CMK (cell line): ENCODE data around the gene PTCRA.
"Not testable (repeated sequence)": the region's sequence is repeated elsewhere in the genome, so short reads cannot be mapped to it uniquely, and the experiment has no call there.

ENCODE experiments used
- DNase-seq: peaks from one replicate; pipeline ENCODE4 v3.0.0-alpha.2; 2010; ENCODE audit warnings: low read depth

Gene PTCRA

DNA sequence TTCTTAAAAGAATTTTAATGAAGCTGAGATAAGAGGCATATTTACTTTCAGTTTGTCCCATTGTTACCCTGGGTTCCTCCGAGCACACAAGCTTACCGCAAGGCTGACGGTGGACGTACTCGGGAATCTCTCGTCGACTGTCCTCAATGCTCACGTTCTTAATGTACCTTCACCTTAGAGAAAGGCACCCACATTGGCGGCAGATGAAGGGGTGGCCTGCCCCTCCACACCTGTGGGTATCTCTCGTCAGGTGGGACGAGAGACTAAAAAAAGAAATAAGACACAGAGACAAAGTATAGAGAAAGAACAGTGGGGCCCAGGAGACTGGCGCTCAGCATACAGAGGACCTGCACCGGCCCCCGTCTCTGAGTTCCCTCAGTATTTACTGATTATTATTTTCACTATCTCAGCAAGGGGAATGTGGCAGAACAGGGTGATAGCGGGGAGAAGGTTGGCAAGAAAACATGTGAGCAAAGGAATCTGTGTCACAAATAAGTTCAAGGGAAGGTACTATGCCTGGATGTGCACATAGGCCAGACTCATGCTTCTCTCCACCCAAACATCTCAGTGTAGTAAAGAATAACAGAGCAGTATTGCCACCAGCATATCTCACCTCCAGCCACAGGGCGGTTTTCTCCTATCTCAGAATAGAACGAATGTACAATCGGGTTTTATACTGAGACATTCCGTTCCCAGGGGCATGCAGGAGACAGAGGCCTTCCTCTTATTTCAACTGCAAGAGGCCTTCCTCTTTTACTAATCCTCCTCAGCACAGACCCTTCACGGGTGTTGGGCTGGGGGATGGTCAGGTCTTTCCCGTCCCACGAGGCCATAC, 13.2 kb upstream of the PTCRA start:
- not testable (repeated sequence) for DNase-seq

DNA sequence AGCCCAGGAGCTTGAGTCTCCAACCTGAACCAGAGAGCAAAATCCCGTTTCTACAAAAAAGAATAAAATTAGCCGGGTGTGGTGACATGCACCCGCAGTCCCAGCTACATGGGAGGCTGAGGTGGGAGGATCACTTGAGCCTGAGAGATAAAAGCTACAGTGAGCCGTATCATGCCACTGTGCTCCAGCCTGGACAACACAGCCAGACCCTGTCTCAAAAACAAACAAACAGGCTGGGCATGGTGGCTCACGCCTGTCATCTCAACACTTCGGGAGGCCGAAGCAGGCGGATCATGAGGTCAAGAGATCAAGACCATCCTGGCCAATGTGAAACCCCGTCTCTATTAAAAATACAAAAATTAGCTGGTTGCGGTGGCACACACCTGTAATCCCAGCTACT, 11.4 kb upstream of the PTCRA start:
- no peak for DNase-seq

DNA sequence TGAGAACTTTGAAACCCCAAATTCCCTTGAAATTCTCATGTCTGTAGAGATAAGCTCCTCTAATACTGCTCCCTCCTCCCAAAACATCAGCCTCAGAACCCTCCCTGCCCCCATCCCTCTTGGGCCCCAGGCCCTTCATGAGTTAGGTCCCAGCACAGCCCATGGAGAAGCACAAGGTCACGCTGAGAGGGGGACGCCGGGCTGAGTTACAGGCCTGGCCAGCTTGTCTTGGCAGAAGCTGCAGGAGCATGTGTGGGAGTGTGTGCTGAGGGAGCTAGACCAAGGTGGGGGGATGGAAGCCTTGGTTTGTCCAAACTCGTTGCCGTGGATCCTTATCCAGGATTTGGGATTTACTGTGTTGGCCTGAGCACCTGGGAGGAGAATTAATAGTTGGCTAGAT, 8.5 kb upstream of the PTCRA start:
- DNase-seq, result no peak

DNA sequence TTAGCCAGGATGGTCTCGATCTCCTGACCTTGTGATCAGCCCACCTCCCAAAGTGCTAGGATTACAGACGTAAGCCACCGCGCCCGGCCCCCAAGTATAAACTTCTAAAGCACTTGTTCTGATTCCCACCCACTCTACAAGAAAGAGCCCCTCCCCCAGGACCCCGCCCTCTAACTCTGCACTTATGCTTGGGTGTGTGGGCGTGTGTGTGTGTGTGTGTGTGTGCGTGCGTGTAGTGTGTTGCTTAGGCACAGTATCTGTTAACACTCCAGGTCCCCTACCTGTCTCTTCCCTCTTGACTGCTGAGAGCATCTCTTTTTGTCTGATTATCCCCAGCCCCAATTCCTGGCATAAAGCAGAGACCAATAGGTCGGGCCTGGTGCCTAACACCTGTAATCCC, 6.0 kb upstream of the PTCRA start:
- DNase-seq, result no peak

DNA sequence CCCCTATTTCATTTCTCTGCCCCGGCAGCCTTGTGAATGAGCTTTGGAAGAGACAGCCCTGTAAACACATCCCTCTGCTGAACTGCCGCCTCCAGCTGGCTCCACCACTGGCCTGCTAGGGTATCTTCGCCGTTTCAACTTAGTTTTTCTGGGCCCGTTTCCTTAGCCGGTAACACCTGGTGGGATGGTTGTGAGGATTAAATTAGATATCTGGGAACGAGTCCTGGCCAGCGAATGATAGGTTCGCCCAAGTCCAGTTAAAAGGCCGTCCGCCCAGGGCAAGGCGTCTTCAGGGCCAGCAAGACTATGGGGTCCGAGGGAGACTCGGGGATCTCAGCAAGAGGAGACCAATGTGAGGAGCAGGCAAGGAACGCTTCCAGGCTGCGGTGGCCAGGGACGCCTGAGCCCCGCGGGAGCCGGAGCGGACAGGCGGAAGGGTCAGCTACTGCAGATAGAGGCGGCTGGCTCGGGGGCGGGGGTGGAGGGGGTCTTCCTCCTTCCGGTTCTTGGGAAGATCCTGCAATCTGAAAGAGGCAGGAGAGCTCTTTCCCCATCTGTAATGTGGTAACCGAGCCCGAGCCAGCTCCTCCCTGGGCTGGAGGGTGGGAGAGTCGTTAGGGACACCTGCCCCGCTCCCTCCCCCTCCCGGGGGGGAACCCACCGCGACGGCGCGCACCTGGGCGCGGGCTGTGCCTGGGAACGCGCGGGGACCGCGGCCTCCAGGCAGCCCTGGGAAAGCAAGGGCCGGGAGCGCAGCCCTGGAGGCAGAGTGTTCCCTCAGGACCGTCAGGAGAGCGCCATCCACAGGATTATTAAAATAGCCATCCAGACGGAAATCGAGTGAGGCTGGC, 4.5 kb upstream of the PTCRA start:
- no peak for DNase-seq

DNA sequence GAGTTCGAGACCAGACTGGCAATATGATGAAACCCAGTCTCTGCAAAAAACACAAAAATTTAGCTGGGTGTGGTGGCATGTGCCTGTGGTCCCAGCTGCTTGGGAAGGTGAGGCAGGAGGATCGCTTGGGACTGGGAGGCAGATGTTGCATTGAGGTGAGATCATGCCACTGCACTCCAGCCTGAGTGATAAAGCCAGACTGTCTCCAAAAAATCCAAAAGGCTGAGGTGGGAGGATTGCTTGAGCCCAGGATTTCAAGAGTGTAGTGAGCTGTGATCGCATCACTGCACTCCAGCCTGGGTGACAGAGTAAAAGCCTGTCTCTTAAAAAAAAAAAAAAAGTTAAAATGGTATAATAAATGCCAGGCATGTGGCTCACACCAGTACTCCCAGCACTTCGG, 1.3 kb upstream of the PTCRA start:
- DNase-seq, result no peak

DNA sequence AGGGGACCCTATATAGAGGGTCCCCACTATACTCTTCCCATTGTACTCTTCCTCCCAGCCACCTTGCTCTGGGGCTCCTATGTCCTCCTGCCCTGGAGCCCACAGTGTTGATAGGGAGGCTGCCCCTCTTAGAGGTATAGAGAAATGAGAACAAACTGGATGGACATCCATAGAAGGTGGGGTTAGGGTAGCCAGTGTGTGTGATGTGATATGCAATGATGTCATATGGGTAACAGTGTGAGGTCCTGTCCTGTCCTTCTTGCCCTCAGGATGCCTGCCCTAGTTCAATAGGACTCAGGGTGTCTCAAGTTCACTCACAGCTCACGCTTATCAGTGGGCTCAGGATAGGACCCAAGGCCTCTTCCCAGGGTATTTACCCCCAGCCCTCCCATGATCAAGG, 435 bp downstream of the PTCRA start:
- no peak for DNase-seq

DNA sequence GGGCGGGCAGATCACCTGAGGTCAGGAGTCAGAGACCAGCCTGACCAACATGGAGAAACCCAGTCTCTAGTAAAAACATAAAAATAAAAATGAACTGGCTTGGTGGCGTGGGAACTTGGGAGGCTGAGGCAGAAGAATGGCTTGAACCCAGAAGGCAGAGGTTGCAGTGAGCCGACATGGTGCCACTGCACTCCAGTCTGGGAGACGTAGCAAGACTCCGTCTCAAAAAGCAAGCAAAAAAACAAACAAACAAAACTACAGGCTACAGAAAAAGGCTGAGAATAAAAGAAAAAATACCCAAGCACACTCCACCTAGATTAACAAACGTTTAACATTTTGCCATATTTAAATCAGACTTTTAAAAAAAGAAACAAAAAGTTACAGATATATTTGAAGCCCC, 5.9 kb downstream of the PTCRA start:
- no peak for DNase-seq

DNA sequence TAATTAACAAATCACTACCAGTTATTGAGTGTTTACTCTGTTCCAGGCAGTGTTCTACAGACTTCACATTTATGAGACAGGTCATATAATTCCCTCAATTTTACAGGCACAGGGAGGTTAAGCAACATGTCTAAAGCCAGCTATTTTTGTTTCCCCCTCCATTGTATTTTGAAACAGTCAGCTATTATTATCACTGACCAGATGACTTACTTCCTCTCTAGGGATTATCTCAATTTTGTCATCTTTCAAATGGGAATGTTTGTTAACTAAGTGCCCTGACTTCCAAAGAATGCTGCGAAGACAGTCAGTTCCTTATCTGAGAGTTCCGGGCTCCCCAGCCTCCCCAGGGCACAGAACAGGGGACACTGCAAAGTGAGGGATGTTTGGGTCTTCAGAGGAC, 7.8 kb downstream of the PTCRA start:
- DNase-seq, result no peak

DNA sequence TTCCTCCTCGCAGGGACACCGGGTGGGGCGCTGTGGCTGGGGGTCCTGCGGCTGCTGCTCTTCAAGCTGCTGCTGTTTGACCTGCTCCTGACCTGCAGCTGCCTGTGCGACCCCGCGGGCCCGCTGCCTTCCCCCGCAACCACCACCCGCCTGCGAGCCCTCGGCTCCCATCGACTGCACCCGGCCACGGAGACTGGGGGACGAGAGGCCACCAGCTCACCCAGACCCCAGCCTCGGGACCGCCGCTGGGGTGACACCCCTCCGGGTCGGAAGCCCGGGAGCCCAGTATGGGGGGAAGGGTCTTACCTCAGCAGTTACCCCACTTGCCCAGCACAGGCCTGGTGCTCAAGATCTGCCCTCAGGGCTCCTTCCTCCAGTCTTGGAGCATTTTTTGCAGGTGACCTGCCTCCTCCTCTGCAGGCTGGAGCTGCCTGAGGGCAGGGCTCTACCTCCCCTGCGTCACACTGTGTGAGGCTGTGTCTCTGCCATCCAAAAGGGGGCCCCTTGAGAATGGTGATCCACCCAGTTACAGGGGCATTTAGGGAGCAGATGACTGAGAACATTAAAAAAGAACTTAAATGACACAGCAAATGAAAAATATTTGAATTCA, 9.5 kb downstream of the PTCRA start:
- no peak for DNase-seq

DNA sequence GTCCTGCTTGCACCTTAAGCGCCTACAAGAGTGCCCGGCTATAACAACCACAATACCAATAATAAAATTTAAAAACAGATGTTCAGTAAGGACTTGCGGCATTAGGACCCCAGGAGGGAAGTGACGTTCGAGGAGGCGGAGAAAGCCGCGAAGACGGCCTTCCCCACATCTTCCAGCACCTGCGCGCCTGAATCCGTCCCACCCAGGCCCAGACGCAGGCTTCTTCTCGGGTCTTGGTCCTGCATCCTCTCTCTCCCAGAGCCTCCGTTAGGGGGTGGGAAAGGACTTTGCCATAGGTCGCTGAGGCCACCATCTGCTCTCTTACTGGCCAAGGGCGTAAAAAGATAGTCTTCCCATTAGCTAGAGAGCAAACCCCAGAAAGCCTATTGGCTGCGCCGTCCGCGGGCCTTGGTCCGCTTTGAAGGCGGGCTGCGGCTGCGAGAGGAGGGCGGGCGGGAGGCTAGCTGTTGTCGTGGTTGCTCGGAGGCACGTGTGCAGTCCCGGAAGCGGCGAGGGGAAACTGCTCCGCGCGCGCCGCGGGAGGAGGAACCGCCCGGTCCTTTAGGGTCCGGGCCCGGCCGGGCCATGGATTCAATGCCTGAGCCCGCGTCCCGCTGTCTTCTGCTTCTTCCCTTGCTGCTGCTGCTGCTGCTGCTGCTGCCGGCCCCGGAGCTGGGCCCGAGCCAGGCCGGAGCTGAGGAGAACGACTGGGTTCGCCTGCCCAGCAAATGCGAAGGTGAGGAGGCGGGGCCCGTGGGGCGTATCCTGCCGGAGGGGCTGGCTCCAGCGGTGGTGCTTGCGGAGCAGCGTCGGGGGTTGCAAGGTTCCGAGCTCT, 13.3 kb downstream of the PTCRA start, which contains the start of gene CNPY3:
CNPY3 (plus strand) TSS at position 495 of the 835 bp plus-strand sequence; CDS start at position 586, 91 bp downstream.
- DNase-seq, result peak; percentile 96

DNA sequence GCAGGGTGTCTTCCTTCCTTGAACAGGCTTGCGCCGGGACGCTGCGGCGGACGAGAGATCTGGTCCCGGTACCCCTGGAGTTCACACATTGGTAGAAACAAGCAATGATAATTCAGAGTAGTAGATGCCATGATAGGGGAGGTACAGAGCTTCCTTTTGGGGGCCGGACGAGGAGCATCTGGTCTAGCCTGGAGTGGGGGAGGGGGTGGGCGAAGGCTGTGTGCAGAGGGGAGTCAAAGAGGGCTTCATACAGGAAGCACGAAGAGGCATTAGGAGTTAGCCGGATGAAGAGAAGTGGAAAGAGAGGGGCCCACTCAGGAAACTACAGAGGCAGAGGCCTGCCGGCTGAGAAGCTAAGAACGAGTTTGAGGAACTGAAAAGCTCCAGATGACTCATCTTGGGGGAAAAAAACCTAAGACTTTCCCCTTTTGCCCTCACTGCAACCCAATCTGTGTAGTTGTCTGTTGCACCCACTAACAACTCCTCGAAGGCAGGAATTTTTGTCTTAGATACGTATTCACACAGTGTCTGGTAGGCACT, 14.0 kb downstream of the PTCRA start:
- DNase-seq, result peak; percentile 88

DNA sequence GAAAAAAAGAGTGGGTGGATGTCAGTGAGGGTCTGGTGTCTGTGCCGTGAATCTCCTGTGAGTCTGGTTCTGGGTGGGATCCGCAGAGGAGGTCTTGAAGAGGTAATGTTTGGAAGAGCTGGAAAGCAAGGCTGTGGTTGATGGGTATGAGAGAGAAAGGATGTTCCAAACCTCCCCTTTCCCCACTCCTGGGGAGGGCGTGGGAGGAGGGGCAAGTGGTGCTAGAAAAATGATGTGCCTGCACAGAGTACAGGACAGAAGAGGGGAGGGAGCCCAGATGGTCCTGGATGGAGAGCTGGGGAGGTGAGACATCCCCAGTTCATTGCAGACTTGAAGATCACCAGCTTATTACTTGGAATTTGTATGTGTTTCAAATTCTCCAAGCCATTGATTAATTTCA, 16.6 kb downstream of the PTCRA start:
- DNase-seq, result no peak

DNA sequence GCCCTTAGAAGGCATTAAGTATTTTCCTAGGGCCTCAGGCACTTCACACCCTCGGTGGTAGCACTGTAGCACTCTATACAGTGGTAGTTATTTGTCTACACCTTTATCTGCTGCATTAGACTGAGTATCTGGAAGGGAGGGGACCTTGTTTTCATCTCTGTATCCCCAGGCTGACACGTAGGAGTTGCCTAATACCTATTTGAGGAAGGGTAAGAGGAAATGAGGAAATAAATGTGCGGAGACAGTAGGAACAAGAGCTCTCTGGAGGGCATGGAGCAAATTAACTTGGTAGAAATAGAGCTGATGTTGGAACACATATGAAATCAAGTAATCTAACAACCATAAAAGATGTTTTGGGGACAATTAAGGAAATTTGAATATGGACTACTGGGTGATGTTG, 17.4 kb downstream of the PTCRA start:
- no peak for DNase-seq

DNA sequence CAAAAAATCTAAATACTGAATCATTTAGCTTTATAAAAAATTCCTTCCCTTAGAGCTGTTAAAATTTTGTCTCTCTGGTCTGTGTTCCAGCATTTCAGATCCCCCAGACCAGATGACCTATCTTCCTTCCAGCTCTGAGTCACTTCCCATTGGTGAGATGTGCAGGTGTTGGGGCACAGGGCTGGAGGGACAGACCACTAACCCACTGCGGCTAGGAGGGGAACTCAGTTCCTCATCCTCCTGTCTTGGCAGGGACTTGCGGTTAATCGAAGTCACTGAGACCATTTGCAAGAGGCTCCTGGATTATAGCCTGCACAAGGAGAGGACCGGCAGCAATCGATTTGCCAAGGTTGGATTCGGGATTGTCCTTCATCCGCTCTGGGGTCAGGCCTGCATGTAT, 19.5 kb downstream of the PTCRA start:
- no peak for DNase-seq

DNA sequence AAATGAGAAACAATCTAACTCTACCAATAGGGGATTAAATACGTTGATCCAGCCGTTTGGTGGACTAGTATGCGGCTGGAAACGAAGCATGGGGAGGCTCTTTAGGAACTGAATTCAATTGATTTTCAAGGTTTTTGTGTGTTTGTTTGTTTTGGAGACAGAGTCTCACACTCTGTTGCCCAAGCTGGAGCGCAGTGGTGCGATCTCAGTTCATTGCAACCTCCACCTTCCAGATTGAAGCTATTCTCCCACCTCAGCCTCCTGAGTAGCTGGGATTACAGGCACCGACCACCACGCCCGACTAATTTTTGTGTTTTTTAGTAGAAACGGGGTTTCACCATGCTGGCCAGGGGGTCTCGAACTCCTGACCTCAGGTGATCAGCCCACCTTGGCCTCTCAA, 20.5 kb downstream of the PTCRA start:
- DNase-seq, result no peak

DNA sequence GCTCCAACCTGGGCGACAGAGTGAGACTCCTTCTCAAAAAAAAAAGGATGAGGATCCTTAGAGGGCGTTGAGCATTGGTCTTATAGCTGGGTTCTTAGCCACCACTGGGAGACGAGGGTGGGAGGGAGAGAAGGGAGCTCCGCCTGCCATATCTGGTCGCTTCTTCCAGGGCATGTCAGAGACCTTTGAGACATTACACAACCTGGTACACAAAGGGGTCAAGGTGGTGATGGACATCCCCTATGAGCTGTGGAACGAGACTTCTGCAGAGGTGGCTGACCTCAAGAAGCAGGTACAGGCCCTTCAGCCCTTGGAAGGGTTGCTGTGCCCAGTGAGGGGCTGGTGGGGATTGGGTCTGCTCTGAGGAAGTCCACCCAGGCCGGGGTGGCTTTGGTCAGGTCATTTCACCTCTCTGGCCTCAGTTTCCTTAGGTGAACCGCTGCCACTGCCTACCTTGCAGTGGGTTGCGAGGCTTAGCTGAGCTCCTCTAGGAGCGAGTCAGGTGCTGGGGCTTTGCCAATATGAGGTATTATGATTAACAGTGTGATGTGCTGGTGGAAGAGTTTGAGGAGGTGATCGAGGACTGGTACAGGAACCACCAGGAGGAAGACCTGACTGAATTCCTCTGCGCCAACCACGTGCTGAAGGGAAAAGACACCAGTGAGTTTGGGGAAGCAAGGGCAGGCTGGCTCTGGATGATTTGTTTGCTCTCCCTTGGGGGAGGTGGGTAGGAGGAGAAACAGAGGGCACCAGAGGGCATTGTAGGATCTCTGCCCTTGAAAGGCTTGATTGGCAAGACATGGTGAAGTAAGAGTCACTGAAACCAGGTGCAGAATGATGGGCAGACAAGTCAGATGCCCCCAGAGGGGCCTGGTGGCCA, 21.9 kb downstream of the PTCRA start:
- DNase-seq, result no peak

DNA sequence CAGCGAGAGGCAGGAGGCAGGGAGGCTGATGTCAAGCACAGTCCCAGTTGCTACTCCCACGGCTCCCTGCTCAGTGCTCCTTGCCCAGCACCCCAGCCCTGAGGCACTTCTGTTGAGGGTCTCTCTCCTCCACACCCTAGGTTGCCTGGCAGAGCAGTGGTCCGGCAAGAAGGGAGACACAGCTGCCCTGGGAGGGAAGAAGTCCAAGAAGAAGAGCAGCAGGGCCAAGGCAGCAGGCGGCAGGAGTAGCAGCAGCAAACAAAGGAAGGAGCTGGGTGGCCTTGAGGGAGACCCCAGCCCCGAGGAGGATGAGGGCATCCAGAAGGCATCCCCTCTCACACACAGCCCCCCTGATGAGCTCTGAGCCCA, 22.6 kb downstream of the PTCRA start:
- no peak for DNase-seq

DNA sequence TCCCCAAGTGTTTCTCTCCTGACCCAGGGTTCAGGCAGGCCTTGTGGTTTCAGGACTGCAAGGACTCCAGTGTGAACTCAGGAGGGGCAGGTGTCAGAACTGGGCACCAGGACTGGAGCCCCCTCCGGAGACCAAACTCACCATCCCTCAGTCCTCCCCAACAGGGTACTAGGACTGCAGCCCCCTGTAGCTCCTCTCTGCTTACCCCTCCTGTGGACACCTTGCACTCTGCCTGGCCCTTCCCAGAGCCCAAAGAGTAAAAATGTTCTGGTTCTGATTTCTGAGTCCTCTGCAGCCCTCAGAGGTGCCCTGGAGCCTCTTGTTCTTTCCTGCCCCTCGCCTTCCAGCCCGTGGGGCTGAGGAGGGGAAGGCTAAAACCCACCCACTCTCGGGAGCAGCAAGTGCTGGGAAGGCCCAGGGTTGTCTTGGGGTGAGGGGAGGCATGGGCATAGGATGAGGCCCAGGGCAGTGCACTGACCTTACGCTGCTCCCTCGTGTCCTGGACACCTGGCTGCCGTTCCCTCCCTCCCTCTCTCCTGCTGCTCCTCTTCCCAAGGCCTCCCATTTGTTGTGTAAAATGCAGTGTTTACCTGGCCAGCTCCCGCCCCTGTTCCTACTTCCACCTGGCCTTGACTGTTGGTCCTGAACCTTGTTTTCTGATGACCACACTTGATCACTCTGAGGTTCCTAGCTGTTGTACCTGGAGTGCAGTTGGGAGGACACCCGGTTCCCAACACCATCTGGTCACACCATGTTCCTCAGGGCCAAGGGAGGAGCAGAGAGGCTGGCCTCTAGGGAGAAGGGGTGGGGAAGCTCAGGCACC, 23.3 kb downstream of the PTCRA start:
- no peak for DNase-seq

DNA sequence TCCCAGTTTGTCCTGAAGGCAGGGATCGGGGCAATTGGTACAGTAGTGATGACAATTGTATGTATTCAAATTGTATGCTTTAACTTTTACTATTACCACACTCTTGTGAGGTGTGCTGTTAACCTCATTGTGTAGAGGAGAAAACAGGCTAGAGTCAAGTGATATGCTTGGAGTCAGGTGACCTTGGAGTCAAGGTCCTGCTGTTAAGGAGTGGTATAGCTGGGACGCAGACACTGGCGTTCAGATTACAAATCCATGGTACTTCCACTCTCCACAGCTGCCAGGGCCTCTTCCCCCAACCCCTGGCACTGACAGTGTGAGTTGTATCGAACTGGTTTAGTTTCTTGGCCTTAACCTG, 23.9 kb downstream of the PTCRA start:
- no peak for DNase-seq
